ENCODE data around the gene CHDH.

The CHDH gene

GRCh38 chr3:53813876-53814275 lies 32.3 kb downstream of the CHDH start:
- no peak for DNase-seq (ENCODE audit: low read depth)
- H3K36me3 ChIP-seq (ENCODE audit: control insufficient read depth, insufficient read depth, low read length, severe bottlenecking): no peaks in the 10 kb centered on the region
- no peak overlapping the region for H3K4me3 ChIP-seq (ENCODE audit: low read length)
- no peak overlapping the region for H3K9ac ChIP-seq (ENCODE audit: low read length)
- no peaks in the 10 kb centered on the region for H3K9me3 ChIP-seq (ENCODE audit: control insufficient read depth, low read length)
- peaks cover 13% of the 10 kb centered on the region for H3K27me3 ChIP-seq (replicated peaks; ENCODE audit: control insufficient read depth, insufficient read depth, low read length)
- no peaks in the 10 kb centered on the region for H3K4me1 ChIP-seq (ENCODE audit: control insufficient read depth, insufficient read depth, low read length)

DNA sequence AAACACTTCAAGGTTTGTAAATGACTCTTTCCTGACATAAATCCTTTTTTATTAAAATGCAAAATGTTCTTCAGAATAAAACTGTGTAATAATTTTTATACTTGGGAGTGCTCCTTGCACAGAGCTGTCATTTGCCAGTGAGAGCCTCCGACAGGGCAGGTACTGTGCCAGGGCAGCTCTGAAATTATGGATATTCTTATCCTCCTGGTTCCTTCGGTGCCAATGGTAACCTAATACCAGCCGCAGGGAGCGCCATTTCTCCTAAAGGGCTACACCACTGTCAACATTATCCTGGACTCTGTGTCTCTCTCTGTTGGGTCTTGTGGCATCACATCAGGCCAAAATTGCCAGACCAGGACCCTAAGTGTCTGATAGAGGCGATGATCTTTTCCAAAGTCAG lies 33.0 kb downstream of the CHDH start:
- no peak overlapping the region for H3K4me3 ChIP-seq (ENCODE audit: low read length)
- DNase-seq (ENCODE audit: low read depth): no peak
- no peaks in the 10 kb centered on the region for H3K36me3 ChIP-seq (ENCODE audit: control insufficient read depth, insufficient read depth, low read length, severe bottlenecking)
- peaks cover 7% of the 10 kb centered on the region for H3K27me3 ChIP-seq (replicated peaks; ENCODE audit: control insufficient read depth, insufficient read depth, low read length)
- H3K9me3 ChIP-seq (ENCODE audit: control insufficient read depth, low read length): no peaks in the 10 kb centered on the region
- H3K4me1 ChIP-seq (ENCODE audit: control insufficient read depth, insufficient read depth, low read length): no peaks in the 10 kb centered on the region
- no peak overlapping the region for H3K9ac ChIP-seq (ENCODE audit: low read length)

GRCh38 chr3:53812434-53812833 lies 33.8 kb downstream of the CHDH start:
- no peaks in the 10 kb centered on the region for H3K9me3 ChIP-seq (ENCODE audit: control insufficient read depth, low read length)
- no peaks in the 10 kb centered on the region for H3K27me3 ChIP-seq (replicated peaks; ENCODE audit: control insufficient read depth, insufficient read depth, low read length)
- no peaks in the 10 kb centered on the region for H3K4me1 ChIP-seq (ENCODE audit: control insufficient read depth, insufficient read depth, low read length)
- no peak overlapping the region for H3K4me3 ChIP-seq (ENCODE audit: low read length)
- H3K36me3 ChIP-seq (ENCODE audit: control insufficient read depth, insufficient read depth, low read length, severe bottlenecking): no peaks in the 10 kb centered on the region
- H3K9ac ChIP-seq (ENCODE audit: low read length): no peak overlapping the region
- no peak for DNase-seq (ENCODE audit: low read depth)

GRCh38 chr3:53811143-53811927 lies 34.9 kb downstream of the CHDH start:
- H3K4me3 ChIP-seq (ENCODE audit: low read length): no peak overlapping the region
- H3K27me3 ChIP-seq (replicated peaks; ENCODE audit: control insufficient read depth, insufficient read depth, low read length): no peaks in the 10 kb centered on the region
- peaks cover 6% of the 10 kb centered on the region for H3K4me1 ChIP-seq (ENCODE audit: control insufficient read depth, insufficient read depth, low read length)
- H3K9ac ChIP-seq (ENCODE audit: low read length): no peak overlapping the region
- DNase-seq (ENCODE audit: low read depth): no peak
- no peaks in the 10 kb centered on the region for H3K9me3 ChIP-seq (ENCODE audit: control insufficient read depth, low read length)
- no peaks in the 10 kb centered on the region for H3K36me3 ChIP-seq (ENCODE audit: control insufficient read depth, insufficient read depth, low read length, severe bottlenecking)

DNA sequence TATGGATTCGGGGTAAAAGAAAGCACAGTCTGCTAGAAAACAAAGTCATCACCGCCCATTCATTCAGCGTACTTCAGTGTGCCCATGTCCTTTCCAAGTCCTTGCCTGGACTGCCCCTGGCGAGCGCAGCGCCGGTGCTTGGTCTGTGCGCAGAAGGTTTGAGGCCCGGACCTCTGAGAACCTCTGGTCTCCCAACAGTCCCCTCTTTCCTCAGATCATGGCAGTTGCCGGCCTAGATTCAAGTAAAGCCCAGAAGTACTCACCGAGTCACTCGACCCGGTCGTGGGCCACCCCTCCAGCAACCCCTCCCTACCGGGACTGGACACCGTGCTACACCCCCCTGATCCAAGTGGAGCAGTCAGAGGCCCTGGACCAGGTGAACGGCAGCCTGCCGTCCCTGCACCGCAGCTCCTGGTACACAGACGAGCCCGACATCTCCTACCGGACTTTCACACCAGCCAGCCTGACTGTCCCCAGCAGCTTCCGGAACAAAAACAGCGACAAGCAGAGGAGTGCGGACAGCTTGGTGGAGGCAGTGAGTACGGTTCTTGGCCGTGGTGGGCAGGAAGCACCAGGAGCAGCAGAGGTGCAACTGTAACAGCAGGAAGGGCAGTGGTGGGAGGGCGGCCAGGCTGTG lies 36.3 kb downstream of the CHDH start:
- H3K27me3 ChIP-seq (replicated peaks; ENCODE audit: control insufficient read depth, insufficient read depth, low read length): no peaks in the 10 kb centered on the region
- DNase-seq (ENCODE audit: low read depth): no peak
- H3K4me3 ChIP-seq (ENCODE audit: low read length): no peak overlapping the region
- no peaks in the 10 kb centered on the region for H3K9me3 ChIP-seq (ENCODE audit: control insufficient read depth, low read length)
- H3K4me1 ChIP-seq (ENCODE audit: control insufficient read depth, insufficient read depth, low read length): peaks cover 20% of the 10 kb centered on the region
- H3K36me3 ChIP-seq (ENCODE audit: control insufficient read depth, insufficient read depth, low read length, severe bottlenecking): no peaks in the 10 kb centered on the region
- no peak overlapping the region for H3K9ac ChIP-seq (ENCODE audit: low read length)

DNA sequence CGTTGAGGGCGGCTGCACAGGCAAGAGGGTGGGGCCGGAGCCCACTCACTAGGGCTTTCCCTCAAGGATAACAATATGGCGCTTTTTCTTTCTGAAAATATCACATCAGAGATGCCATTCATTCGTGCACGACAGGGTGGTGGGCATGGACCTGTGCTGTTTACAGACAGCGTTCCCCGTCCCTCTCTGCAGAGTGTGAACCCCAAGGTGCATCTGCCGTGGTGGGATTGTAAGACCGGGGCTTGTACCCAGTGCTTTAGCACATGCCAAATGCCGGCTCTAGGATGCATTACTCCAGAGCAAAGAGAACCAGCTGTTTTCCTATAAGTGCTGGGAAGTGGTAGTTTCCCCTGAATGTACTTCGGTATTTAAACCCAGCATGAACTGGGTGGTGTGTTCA lies 37.0 kb downstream of the CHDH start:
- Histone ChIP-seq H3K4me1 (ENCODE audit: control insufficient read depth, insufficient read depth, low read length) (peaks cover 27% of the 10 kb centered on the region), H3K9me3 (ENCODE audit: control insufficient read depth, low read length) (no peaks in the 10 kb centered on the region), H3K36me3 (ENCODE audit: control insufficient read depth, insufficient read depth, low read length, severe bottlenecking) (no peaks in the 10 kb centered on the region), H3K9ac (ENCODE audit: low read length) (no peak overlapping the region), H3K27me3 (replicated peaks; ENCODE audit: control insufficient read depth, insufficient read depth, low read length) (no peaks in the 10 kb centered on the region), H3K4me3 (ENCODE audit: low read length) (no peak overlapping the region)
- DNase-seq (ENCODE audit: low read depth): no peak

- no peaks in the 10 kb centered on the region for H3K27me3 ChIP-seq (replicated peaks; ENCODE audit: control insufficient read depth, insufficient read depth, low read length)
These were observed 37.7 kb downstream of the CHDH start for GRCh38 chr3:53808496-53808895.

GRCh38 chr3:53807117-53807810 lies 39.0 kb downstream of the CHDH start:
- peaks cover 30% of the 10 kb centered on the region for H3K4me1 ChIP-seq (ENCODE audit: control insufficient read depth, insufficient read depth, low read length)
- no peak for DNase-seq (ENCODE audit: low read depth)
- no peaks in the 10 kb centered on the region for H3K27me3 ChIP-seq (replicated peaks; ENCODE audit: control insufficient read depth, insufficient read depth, low read length)
- H3K36me3 ChIP-seq (ENCODE audit: control insufficient read depth, insufficient read depth, low read length, severe bottlenecking): no peaks in the 10 kb centered on the region
- H3K4me3 ChIP-seq (ENCODE audit: low read length): no peak overlapping the region
- no peaks in the 10 kb centered on the region for H3K9me3 ChIP-seq (ENCODE audit: control insufficient read depth, low read length)
- H3K9ac ChIP-seq (ENCODE audit: low read length): no peak overlapping the region

More at GRCh38 chr3:53808496-53808895, 37.7 kb downstream of the CHDH start:
- no peak for DNase-seq (ENCODE audit: low read depth)
- Histone ChIP-seq H3K9ac (ENCODE audit: low read length) (no peak overlapping the region), H3K4me3 (ENCODE audit: low read length) (no peak overlapping the region), H3K36me3 (ENCODE audit: control insufficient read depth, insufficient read depth, low read length, severe bottlenecking) (no peaks in the 10 kb centered on the region), H3K9me3 (ENCODE audit: control insufficient read depth, low read length) (no peaks in the 10 kb centered on the region), H3K4me1 (ENCODE audit: control insufficient read depth, insufficient read depth, low read length) (peaks cover 30% of the 10 kb centered on the region)

GRCh38 chr3:53806182-53807116 lies 39.8 kb downstream of the CHDH start:
- peak overlapping the region; percentile 31 for H3K4me3 ChIP-seq (ENCODE audit: low read length)
- peak overlapping the region; percentile 55 for H3K9ac ChIP-seq (ENCODE audit: low read length)
- no peaks in the 10 kb centered on the region for H3K36me3 ChIP-seq (ENCODE audit: control insufficient read depth, insufficient read depth, low read length, severe bottlenecking)
- H3K9me3 ChIP-seq (ENCODE audit: control insufficient read depth, low read length): no peaks in the 10 kb centered on the region
- peaks cover 30% of the 10 kb centered on the region for H3K4me1 ChIP-seq (ENCODE audit: control insufficient read depth, insufficient read depth, low read length)
- DNase-seq (ENCODE audit: low read depth): peak; percentile 79
- H3K27me3 ChIP-seq (replicated peaks; ENCODE audit: control insufficient read depth, insufficient read depth, low read length): no peaks in the 10 kb centered on the region

- Histone ChIP-seq H3K9me3 (ENCODE audit: control insufficient read depth, low read length) (no peaks in the 10 kb centered on the region), H3K4me1 (ENCODE audit: control insufficient read depth, insufficient read depth, low read length) (peaks cover 30% of the 10 kb centered on the region), H3K27me3 (replicated peaks; ENCODE audit: control insufficient read depth, insufficient read depth, low read length) (no peaks in the 10 kb centered on the region), H3K9ac (ENCODE audit: low read length) (peak overlapping the region; percentile 55), H3K36me3 (ENCODE audit: control insufficient read depth, insufficient read depth, low read length, severe bottlenecking) (no peaks in the 10 kb centered on the region), H3K4me3 (ENCODE audit: low read length) (no peak overlapping the region)
- DNase-seq (ENCODE audit: low read depth): no peak
These were observed 40.6 kb downstream of the CHDH start for GRCh38 chr3:53805463-53806159.
